ENCODE measurements around the gene SLC22A6.

DNA sequence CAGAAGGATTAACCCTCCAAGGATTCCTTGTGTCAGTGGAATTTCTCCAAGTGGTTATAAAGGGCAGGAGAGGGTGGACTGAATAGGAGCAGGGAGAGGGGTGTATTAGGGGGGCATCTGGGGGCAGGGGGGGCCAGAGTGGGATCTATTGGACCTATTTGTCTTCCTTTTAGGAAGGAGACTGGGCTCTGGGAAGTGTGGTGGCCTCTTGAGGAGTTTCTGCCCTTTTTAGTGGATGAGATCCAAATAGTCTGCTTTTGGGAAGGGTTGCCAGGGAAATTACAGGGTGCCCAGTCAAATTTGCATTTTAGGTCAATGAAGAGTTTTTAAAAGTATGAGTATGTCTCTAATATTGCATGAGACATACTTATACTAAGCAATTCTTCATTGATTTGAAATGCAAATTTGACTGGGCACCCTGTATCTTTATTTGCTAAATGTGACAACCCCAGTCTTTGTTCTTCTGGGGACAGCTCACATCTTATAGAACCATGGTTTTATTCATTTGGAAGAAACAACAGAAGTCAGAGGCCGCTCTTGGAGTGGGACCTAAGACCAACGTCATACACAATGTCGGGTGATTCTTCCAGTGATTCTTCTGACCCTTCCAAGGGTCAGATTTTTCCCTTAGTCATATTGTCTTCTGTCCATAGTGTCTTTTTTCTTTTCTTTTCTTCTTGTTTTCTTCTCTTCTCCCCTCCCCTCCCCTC lies 429 bp upstream of the SLC22A6 start:
- TF ChIP-seq EGR1 (IDR thresholded peaks at IDR 0.05) (no peak), EP300 (IDR thresholded peaks at IDR 0.05; ENCODE audit: borderline replicate concordance) (no peak), RAD21 (IDR thresholded peaks at IDR 0.05; ENCODE audit: low read depth) (no peak), YY1 (IDR thresholded peaks at IDR 0.05; ENCODE audit: low read depth) (no peak), FOXM1 (IDR thresholded peaks at IDR 0.05; ENCODE audit: borderline replicate concordance, low read depth) (no peak), TAF1 (IDR thresholded peaks at IDR 0.05; ENCODE audit: low read depth) (no peak), NFIC (IDR thresholded peaks at IDR 0.05) (no peak), CEBPB (IDR thresholded peaks at IDR 0.05) (no peak), TEAD4 (IDR thresholded peaks at IDR 0.05) (no peak), TCF12 (IDR thresholded peaks at IDR 0.05; ENCODE audit: low read depth) (no peak), ZBTB7A (IDR thresholded peaks at IDR 0.05; ENCODE audit: low read depth) (no peak), CREB1 (IDR thresholded peaks at IDR 0.05; ENCODE audit: low read depth) (no peak)
- TF ChIP-seq, protein P1, sequence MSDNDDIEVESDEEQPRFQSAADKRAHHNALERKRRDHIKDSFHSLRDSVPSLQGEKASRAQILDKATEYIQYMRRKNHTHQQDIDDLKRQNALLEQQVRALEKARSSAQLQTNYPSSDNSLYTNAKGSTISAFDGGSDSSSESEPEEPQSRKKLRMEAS (IDR thresholded peaks at IDR 0.05), result no peak
- TF ChIP-seq, protein P2, sequence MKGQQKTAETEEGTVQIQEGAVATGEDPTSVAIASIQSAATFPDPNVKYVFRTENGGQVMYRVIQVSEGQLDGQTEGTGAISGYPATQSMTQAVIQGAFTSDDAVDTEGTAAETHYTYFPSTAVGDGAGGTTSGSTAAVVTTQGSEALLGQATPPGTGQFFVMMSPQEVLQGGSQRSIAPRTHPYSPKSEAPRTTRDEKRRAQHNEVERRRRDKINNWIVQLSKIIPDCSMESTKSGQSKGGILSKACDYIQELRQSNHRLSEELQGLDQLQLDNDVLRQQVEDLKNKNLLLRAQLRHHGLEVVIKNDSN (IDR thresholded peaks at IDR 0.05), result no peak
